IPS-18a (cell line): ENCODE measurements around the gene CERK.

Source experiments
- H3K27ac ChIP-seq: one replicate; pipeline ENCODE4 v1.5.1; 2013; ENCODE audit warnings: low read length
- H3K27me3 ChIP-seq: one replicate; pipeline ENCODE4 v1.6.1; 2013; ENCODE audit warnings: mild to moderate bottlenecking, low read length; ENCODE audit not compliant: control insufficient read depth, insufficient read depth
- H3K36me3 ChIP-seq: one replicate; pipeline ENCODE4 v1.6.1; 2013; ENCODE audit warnings: low read depth, low read length; ENCODE audit not compliant: control insufficient read depth
- H3K4me1 ChIP-seq: one replicate; pipeline ENCODE4 v1.6.1; 2013; ENCODE audit warnings: low read depth, low read length; ENCODE audit not compliant: control insufficient read depth
- H3K4me3 ChIP-seq: one replicate; pipeline ENCODE4 v1.5.1; 2013; ENCODE audit warnings: low read length
- H3K9ac ChIP-seq: one replicate; pipeline ENCODE4 v1.6.1; 2013; ENCODE audit warnings: mild to moderate bottlenecking, low read length, moderate library complexity
- H3K9me3 ChIP-seq: one replicate; pipeline ENCODE4 v1.6.1; 2013; ENCODE audit warnings: low read depth, low read length; ENCODE audit not compliant: control insufficient read depth

Gene CERK

GRCh38 chr22:46667245-46667623, 70.8 kb downstream of the CERK start:
- Histone ChIP-seq H3K4me1 (no peaks in the 10 kb centered on the region), H3K27ac (no peak overlapping the region), H3K9ac (no peak overlapping the region), H3K4me3 (no peak overlapping the region), H3K27me3 (no peaks in the 10 kb centered on the region), H3K9me3 (no peaks in the 10 kb centered on the region), H3K36me3 (no peaks in the 10 kb centered on the region)

GRCh38 chr22:46666577-46667244, 71.3 kb downstream of the CERK start:
- no peaks in the 10 kb centered on the region for H3K9me3 ChIP-seq
- no peak overlapping the region for H3K27ac ChIP-seq
- no peak overlapping the region for H3K9ac ChIP-seq
- no peak overlapping the region for H3K4me3 ChIP-seq
- H3K27me3 ChIP-seq = no peaks in the 10 kb centered on the region
- H3K4me1 ChIP-seq = no peaks in the 10 kb centered on the region
- H3K36me3 ChIP-seq = no peaks in the 10 kb centered on the region

DNA sequence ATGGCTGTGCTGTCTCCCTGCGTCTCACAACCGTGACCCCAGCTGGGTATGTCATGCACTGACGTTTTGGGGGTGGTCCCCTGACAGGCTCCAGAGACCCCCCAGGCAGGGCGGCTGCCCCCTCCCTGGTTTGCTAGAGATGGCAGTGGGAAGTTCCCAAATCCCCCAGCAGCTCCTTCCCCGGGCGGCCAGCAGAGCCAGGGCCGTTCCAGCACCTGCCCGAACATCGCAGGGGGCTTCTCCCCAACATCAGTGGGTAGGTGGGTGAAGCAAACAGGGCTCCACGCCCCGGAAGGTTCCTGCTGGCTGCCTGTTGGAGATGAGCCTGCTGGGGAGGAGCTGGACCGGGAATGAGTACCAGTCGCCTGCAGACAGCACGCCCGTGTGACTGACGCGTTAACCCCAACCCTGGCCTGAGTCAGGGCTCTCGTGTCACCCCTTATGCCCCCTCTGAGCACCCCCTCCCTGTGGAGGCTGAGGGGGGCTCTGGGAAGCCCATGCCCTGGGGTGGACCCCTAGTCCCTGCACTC, 72.2 kb downstream of the CERK start:
- H3K36me3 ChIP-seq = no peaks in the 10 kb centered on the region
- H3K27me3 ChIP-seq = no peaks in the 10 kb centered on the region

DNA sequence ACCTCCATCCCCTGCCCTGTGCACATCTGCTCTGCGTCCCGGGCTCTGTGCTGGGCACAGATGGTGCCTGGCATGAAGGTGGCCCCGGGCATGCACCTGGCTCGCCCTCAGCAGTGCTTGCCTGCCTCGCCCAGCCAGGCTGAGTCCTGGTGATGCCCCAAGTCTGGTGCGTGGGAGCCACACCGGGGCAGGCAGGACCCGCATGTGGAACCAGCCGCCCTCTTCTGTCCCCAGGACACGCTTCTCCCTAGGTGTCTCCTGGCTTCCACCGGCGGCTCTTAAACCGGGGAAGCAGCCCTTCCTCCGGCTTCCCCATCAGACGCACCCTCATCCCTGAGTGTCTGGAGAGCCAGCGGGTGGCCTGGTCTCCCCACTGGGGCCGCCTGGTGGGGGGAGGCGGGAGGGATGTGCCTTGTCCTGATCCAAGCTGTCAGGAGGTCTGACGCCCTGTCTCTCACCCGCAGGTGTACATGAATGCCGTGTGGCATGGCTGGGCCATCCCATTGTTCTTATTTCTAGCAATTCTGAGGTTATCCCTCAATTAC, 72.8 kb downstream of the CERK start:
- H3K27me3 ChIP-seq = no peaks in the 10 kb centered on the region
- H3K4me1 ChIP-seq = no peaks in the 10 kb centered on the region
- H3K27ac ChIP-seq = no peak overlapping the region
- H3K36me3 ChIP-seq = no peaks in the 10 kb centered on the region
- H3K9me3 ChIP-seq = no peaks in the 10 kb centered on the region
- no peak overlapping the region for H3K4me3 ChIP-seq
- no peak overlapping the region for H3K9ac ChIP-seq

More for the DNA sequence above, 72.2 kb downstream of the CERK start:
- no peak overlapping the region for H3K27ac ChIP-seq
- no peak overlapping the region for H3K9ac ChIP-seq
- no peaks in the 10 kb centered on the region for H3K9me3 ChIP-seq
- no peak overlapping the region for H3K4me3 ChIP-seq
- no peaks in the 10 kb centered on the region for H3K4me1 ChIP-seq

DNA sequence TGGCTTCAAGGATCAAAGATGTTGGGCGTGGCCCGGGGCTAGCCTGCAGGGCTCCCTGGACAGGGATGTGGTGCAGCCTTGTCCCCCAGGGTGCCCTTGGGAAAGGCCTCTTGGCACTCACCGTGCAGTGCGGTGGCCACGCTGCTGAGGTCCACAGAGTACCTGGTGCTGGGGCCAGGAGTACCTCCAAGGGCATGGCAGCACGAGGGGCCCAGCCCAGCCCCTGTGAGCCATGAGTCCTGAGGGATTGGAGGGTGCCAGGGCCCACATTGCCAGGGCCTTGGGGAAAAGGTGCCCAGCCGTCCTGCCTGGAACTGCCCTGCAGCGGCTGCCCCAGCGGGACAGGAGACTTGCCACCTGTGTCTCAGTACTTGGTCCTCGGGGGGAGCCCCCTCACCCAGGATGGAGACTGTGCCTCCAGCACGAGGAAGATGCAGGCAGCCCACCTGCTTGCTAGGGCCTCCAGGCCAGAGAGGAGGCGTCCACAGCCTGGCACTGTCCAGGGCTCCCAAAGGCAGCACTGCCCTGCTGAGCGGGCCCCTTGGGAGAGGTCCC, 73.7 kb downstream of the CERK start:
- no peaks in the 10 kb centered on the region for H3K4me1 ChIP-seq
- H3K27me3 ChIP-seq = no peaks in the 10 kb centered on the region
- no peak overlapping the region for H3K9ac ChIP-seq
- H3K36me3 ChIP-seq = no peaks in the 10 kb centered on the region
- no peaks in the 10 kb centered on the region for H3K9me3 ChIP-seq
- no peak overlapping the region for H3K27ac ChIP-seq
- no peak overlapping the region for H3K4me3 ChIP-seq

- no peak overlapping the region for H3K27ac ChIP-seq
- H3K9me3 ChIP-seq = no peaks in the 10 kb centered on the region
- H3K27me3 ChIP-seq = no peaks in the 10 kb centered on the region
- H3K36me3 ChIP-seq = no peaks in the 10 kb centered on the region
- H3K9ac ChIP-seq = no peak overlapping the region
- H3K4me1 ChIP-seq = no peaks in the 10 kb centered on the region
- H3K4me3 ChIP-seq = no peak overlapping the region
These were observed 74.5 kb downstream of the CERK start for GRCh38 chr22:46663436-46664100.

DNA sequence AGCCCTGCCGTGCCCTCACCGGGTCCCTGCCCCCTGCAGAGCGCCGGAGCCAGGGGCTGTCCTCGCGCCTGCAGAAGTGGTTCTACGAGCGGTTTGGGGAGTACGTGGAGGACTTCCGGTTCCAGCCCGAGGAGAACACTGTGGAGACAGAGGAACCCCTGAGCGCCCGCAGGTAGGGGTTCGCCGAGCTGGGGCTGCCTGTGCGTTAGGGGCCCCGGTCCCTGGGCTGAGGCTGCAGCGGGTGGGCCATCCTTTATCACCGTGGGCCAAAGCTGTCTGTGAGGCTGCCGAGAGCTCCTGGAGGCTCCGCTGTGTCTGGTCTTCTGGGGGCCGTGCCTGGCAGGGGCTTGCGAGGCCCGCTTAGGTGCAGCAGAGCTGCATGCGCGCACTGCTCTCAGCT, 75.1 kb downstream of the CERK start:
- H3K9me3 ChIP-seq = no peaks in the 10 kb centered on the region
- no peak overlapping the region for H3K4me3 ChIP-seq
- no peak overlapping the region for H3K9ac ChIP-seq
- no peaks in the 10 kb centered on the region for H3K36me3 ChIP-seq
- no peaks in the 10 kb centered on the region for H3K27me3 ChIP-seq
- no peak overlapping the region for H3K27ac ChIP-seq
- H3K4me1 ChIP-seq = no peaks in the 10 kb centered on the region

DNA sequence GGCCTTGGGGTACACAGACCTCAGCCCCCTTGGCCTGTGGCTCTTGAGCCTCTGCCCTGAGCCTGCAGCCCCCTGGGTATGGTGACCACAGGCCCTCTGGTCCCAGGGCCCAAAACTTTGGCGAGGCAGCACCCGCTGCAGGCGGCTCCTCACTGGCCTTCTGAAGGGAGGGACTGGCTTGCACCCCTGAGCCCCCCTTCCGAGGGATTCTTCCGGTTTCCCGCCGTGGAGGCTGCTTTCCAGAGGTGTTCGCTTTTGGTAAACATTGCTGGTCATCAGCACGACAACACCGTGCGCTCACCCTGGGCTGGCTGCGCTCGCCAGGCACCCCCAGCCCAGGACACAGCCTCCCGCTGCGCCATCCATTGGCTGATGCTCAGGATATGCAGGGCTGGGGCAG, 75.8 kb downstream of the CERK start:
- H3K9me3 ChIP-seq = no peaks in the 10 kb centered on the region
- H3K27ac ChIP-seq = no peak overlapping the region
- H3K4me1 ChIP-seq = no peaks in the 10 kb centered on the region
- H3K4me3 ChIP-seq = no peak overlapping the region
- H3K27me3 ChIP-seq = no peaks in the 10 kb centered on the region
- no peaks in the 10 kb centered on the region for H3K36me3 ChIP-seq
- H3K9ac ChIP-seq = no peak overlapping the region

GRCh38 chr22:46661221-46661851, 76.7 kb downstream of the CERK start:
- Histone ChIP-seq H3K27me3 (no peaks in the 10 kb centered on the region), H3K4me1 (no peaks in the 10 kb centered on the region), H3K9me3 (no peaks in the 10 kb centered on the region), H3K9ac (no peak overlapping the region), H3K36me3 (no peaks in the 10 kb centered on the region), H3K27ac (no peak overlapping the region), H3K4me3 (no peak overlapping the region)

- Histone ChIP-seq H3K27me3 (no peaks in the 10 kb centered on the region), H3K4me3 (no peak overlapping the region), H3K4me1 (no peaks in the 10 kb centered on the region), H3K27ac (no peak overlapping the region), H3K36me3 (no peaks in the 10 kb centered on the region), H3K9me3 (no peaks in the 10 kb centered on the region), H3K9ac (no peak overlapping the region)
These were observed 77.3 kb downstream of the CERK start for GRCh38 chr22:46660604-46661201.

DNA sequence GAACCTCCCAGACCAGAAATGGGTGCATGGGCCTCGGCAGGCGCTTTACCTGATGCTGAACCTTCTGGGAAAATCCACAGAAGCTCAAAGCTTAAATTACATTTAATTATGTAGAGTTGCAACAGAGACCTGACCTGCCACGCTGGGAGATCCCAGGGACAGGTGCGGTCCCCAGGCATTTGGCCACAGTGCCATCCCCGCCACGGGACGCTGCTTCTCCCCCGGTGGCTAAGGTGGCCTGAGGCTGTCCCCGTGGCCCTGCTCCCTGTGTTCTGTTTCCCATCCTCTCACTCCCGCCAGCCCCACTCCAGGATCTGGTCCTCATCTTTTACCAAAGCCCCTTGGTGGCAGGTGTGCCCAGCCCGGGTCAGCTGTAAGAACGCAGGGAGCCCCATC, 78.3 kb downstream of the CERK start:
- Histone ChIP-seq H3K36me3 (no peaks in the 10 kb centered on the region), H3K4me1 (no peaks in the 10 kb centered on the region), H3K27ac (no peak overlapping the region), H3K27me3 (no peaks in the 10 kb centered on the region), H3K9me3 (no peaks in the 10 kb centered on the region), H3K4me3 (no peak overlapping the region), H3K9ac (no peak overlapping the region)
